LHCN-M2 (cell line): ENCODE results near the gene LRRC73. TPM values are rescaled to one million over a fixed set of nuclear protein-coding genes. Genes with fewer than 3 reads are reported as not detected.
A peak's percentile ranks its signal among the peaks of the same experiment; 100 is the strongest.
"Not testable (repeated sequence)": the region's sequence is repeated elsewhere in the genome, so short reads cannot be mapped to it uniquely, and the experiment has no call there.

Experiments used
- DNase-seq: peaks from one replicate; pipeline ENCODE4 v3.0.0-alpha.2; 2012; ENCODE audit warnings: low read depth
- total RNA-seq: library from RNA; depleted of rRNA; stranded (reverse); fragments of >200 nt; gene quantifications from 2 replicates; pipeline ENCODE4 v1.2.3, GENCODE V29; 2014

LRRC73 gene
- total RNA-seq, 1 experiment from 2014 or later = 1.2 TPM

- no peak for DNase-seq
Measured at GRCh38 chr6:43493833-43494232, 16.3 kb downstream of the LRRC73 start.

- DNase-seq = no peak
Measured at GRCh38 chr6:43493230-43493629, 16.9 kb downstream of the LRRC73 start.

- DNase-seq = peak; percentile 77
Measured at GRCh38 chr6:43492673-43493072, 17.5 kb downstream of the LRRC73 start.

GRCh38 chr6:43491750-43492661 is 18.1 kb downstream of the LRRC73 start:
- DNase-seq = peak; percentile 94

GRCh38 chr6:43490523-43490939 is 19.6 kb downstream of the LRRC73 start:
- DNase-seq = no peak

- no peak for DNase-seq
Measured at GRCh38 chr6:43489277-43490072, 20.7 kb downstream of the LRRC73 start.

GRCh38 chr6:43488667-43489276 is 21.4 kb downstream of the LRRC73 start:
- DNase-seq = peak; percentile 55

GRCh38 chr6:43481591-43482236 is 28.4 kb downstream of the LRRC73 start:
- DNase-seq = no peak

- peak; percentile 50 for DNase-seq
Measured at GRCh38 chr6:43481075-43481474, 29.1 kb downstream of the LRRC73 start.

GRCh38 chr6:43478008-43478372 is 32.2 kb downstream of the LRRC73 start:
- DNase-seq = no peak

- peak; percentile 76 for DNase-seq
Measured at GRCh38 chr6:43477235-43478007, 32.7 kb downstream of the LRRC73 start, which contains the start of gene TJAP1. TSS of gene TJAP1 (plus strand) at chr6:43477570. CDS start at chr6:43499002, 21,432 bp downstream.

- no peak for DNase-seq
Measured at GRCh38 chr6:43476746-43477145, 33.4 kb downstream of the LRRC73 start.

- no peak for DNase-seq
Measured at GRCh38 chr6:43475516-43475915, 34.6 kb downstream of the LRRC73 start.

GRCh38 chr6:43472515-43472914 is 37.6 kb downstream of the LRRC73 start:
- no peak for DNase-seq

GRCh38 chr6:43471399-43471798 is 38.7 kb downstream of the LRRC73 start:
- no peak for DNase-seq

GRCh38 chr6:43469947-43470346 is 40.2 kb downstream of the LRRC73 start:
- no peak for DNase-seq

GRCh38 chr6:43468748-43469681 is 41.1 kb downstream of the LRRC73 start:
- DNase-seq = no peak

- no peak for DNase-seq
Measured at GRCh38 chr6:43468240-43468639, 41.9 kb downstream of the LRRC73 start.

- no peak for DNase-seq
Measured at GRCh38 chr6:43467752-43468151, 42.4 kb downstream of the LRRC73 start.

GRCh38 chr6:43467265-43467664 is 42.9 kb downstream of the LRRC73 start:
- not testable (repeated sequence) for DNase-seq
